A549 (cell line): Measurements from ENCODE around the gene SIK3.

Source experiments
- CHD4 ChIP-seq: fragments of 200-600 bp; sonication (generic); IDR thresholded peaks from 2 replicates; pipeline ENCODE4 v1.6.1; 2016; ENCODE audit warnings: antibody characterized with exemption, mild to moderate bottlenecking, borderline replicate concordance
- POLR2A ChIP-seq: IDR thresholded peaks from 2 replicates; pipeline ENCODE4 v1.6.1; 2012; ENCODE audit warnings: mild to moderate bottlenecking, low read length
- RCOR1 ChIP-seq: fragments of 150-350 bp; IDR thresholded peaks from 2 replicates; pipeline ENCODE4 v1.6.1; 2014; ENCODE audit warnings: antibody characterized with exemption, low read length, low read depth
- USF2 ChIP-seq: fragments of 450-650 bp; IDR thresholded peaks from 2 replicates; pipeline ENCODE4 v1.6.1; 2014; ENCODE audit warnings: antibody characterized with exemption
- TF ChIP-seq, protein P1 (sequence below): fragments of >200 bp; sonication (Bioruptor Twin); formaldehyde crosslinking; IDR thresholded peaks from 3 replicates; pipeline ENCODE4 v1.5.1; 2016
- TF ChIP-seq, protein P2 (sequence below): IDR thresholded peaks from 2 replicates; pipeline ENCODE4 v1.6.1; 2012; ENCODE audit warnings: low read depth, borderline replicate concordance

- no peak for TF ChIP-seq RCOR1
- TF ChIP-seq, protein P1, sequence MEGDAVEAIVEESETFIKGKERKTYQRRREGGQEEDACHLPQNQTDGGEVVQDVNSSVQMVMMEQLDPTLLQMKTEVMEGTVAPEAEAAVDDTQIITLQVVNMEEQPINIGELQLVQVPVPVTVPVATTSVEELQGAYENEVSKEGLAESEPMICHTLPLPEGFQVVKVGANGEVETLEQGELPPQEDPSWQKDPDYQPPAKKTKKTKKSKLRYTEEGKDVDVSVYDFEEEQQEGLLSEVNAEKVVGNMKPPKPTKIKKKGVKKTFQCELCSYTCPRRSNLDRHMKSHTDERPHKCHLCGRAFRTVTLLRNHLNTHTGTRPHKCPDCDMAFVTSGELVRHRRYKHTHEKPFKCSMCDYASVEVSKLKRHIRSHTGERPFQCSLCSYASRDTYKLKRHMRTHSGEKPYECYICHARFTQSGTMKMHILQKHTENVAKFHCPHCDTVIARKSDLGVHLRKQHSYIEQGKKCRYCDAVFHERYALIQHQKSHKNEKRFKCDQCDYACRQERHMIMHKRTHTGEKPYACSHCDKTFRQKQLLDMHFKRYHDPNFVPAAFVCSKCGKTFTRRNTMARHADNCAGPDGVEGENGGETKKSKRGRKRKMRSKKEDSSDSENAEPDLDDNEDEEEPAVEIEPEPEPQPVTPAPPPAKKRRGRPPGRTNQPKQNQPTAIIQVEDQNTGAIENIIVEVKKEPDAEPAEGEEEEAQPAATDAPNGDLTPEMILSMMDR, result no peak
- TF ChIP-seq, protein P2, sequence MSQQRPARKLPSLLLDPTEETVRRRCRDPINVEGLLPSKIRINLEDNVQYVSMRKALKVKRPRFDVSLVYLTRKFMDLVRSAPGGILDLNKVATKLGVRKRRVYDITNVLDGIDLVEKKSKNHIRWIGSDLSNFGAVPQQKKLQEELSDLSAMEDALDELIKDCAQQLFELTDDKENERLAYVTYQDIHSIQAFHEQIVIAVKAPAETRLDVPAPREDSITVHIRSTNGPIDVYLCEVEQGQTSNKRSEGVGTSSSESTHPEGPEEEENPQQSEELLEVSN, result no peak
- TF ChIP-seq CHD4, result no peak
- no peak for TF ChIP-seq USF2
- no peak for TF ChIP-seq POLR2A
These were observed 255.3 kb downstream of the SIK3 start for GRCh38 chr11:116842909-116843308.
